Vagina (tissue), 2 donors: ENCODE results near the gene ARPC1A.

Experiments used
- POLR2A ChIP-seq, 2 donors: fragments of 450-650 bp; IDR thresholded peaks; one replicate each; pipeline ENCODE4 v1.6.1; 2017; ENCODE audit warnings: antibody characterized with exemption in 2 of 2, mild to moderate bottlenecking in 2 of 2, moderate library complexity in 2 of 2
- TF ChIP-seq, protein P1 (sequence below), 3 experiments: fragments of 450-650 bp in 2 of 3; fragments of 200-600 bp in 1 of 3; sonication (generic) in 1 of 3; IDR thresholded peaks; one replicate each; pipeline ENCODE4 v1.5.1; 2017 to 2019; ENCODE audit warnings: antibody characterized with exemption in 3 of 3, mild to moderate bottlenecking in 2 of 3, moderate library complexity in 2 of 3

DNA sequence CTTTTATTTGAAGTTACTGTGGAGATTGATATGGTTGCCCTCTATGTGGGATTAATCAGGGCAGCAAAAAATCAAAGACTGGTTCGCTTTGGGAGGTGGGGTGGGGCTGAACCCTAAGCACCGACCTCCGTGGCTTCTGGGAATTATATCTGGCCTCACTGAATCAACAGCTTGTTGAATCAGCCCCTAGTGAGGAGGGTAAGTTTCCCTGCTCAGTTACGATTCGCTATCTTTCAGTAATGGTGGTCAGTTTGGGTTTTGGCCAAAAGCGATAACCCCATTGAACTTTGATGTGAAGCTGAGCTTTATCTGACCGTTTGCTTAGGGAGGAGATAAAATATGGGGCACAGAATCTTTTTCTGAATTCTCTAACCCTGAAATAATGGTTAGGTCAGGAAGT lies 16.6 kb upstream of the ARPC1A start:
- TF ChIP-seq, protein P1, sequence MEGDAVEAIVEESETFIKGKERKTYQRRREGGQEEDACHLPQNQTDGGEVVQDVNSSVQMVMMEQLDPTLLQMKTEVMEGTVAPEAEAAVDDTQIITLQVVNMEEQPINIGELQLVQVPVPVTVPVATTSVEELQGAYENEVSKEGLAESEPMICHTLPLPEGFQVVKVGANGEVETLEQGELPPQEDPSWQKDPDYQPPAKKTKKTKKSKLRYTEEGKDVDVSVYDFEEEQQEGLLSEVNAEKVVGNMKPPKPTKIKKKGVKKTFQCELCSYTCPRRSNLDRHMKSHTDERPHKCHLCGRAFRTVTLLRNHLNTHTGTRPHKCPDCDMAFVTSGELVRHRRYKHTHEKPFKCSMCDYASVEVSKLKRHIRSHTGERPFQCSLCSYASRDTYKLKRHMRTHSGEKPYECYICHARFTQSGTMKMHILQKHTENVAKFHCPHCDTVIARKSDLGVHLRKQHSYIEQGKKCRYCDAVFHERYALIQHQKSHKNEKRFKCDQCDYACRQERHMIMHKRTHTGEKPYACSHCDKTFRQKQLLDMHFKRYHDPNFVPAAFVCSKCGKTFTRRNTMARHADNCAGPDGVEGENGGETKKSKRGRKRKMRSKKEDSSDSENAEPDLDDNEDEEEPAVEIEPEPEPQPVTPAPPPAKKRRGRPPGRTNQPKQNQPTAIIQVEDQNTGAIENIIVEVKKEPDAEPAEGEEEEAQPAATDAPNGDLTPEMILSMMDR (IDR thresholded peaks at IDR 0.05) = no peak
- TF ChIP-seq POLR2A (IDR thresholded peaks at IDR 0.05) = no peak
